H1 (cell line): ENCODE results near the gene MYL5. TPM values are rescaled to one million over a fixed set of nuclear protein-coding genes. Genes with fewer than 3 reads are reported as not detected.

Source experiments
- BRCA1 ChIP-seq: IDR thresholded peaks from 2 replicates; pipeline ENCODE4 v1.6.1; 2012; ENCODE audit warnings: low read depth, low read length, improper control_type of control experiment
- CREB1 ChIP-seq: IDR thresholded peaks from 2 replicates; pipeline ENCODE4 v1.6.1; 2012; ENCODE audit warnings: inconsistent platforms
- E2F6 ChIP-seq: IDR thresholded peaks from 2 replicates; pipeline ENCODE4 v1.6.1; 2012; ENCODE audit warnings: inconsistent platforms
- KDM4A ChIP-seq: IDR thresholded peaks from one replicate; pipeline ENCODE4 v1.7.1; 2012; ENCODE audit warnings: low read depth, mild to moderate bottlenecking, moderate library complexity, low read length, inconsistent platforms; ENCODE audit not compliant: severe bottlenecking
- NRF1 ChIP-seq: IDR thresholded peaks from 2 replicates; pipeline ENCODE4 v1.6.1; 2011; ENCODE audit warnings: mild to moderate bottlenecking, low read depth, low read length, improper control_type of control experiment
- RAD21 ChIP-seq, 2 experiments: IDR thresholded peaks in 1 of 2; conservative IDR thresholded peaks in 1 of 2; 2 replicates each; pipeline ENCODE4 v1.6.1; 2011; ENCODE audit warnings: low read depth in 2 of 2, low read length in 2 of 2, improper control_type of control experiment in 1 of 2, inconsistent platforms in 1 of 2, mild to moderate bottlenecking in 1 of 2, moderate library complexity in 1 of 2
- SIRT6 ChIP-seq: IDR thresholded peaks from one replicate; pipeline ENCODE4 v1.7.1; 2012; ENCODE audit warnings: low read length, inconsistent platforms
- TEAD4 ChIP-seq: IDR thresholded peaks from 2 replicates; pipeline ENCODE4 v1.6.1; 2012; ENCODE audit warnings: low read depth, low read length, inconsistent platforms, mixed read lengths
- polyA plus RNA-seq, 7 experiments: library from polyadenylated mRNA; depleted of rRNA in 3 of 7; stranded (reverse) in 5 of 7; unstranded in 2 of 7; fragments of >200 nt in 5 of 7; fragments of 200-250 nt in 2 of 7; gene quantifications; 1 replicate in 5 of 7; 2 replicates in 1 of 7; 4 replicates in 1 of 7; pipeline versions ENCODE4 v1.2.1 to v1.2.3, GENCODE V29; 2011 to 2013; ENCODE audit warnings: missing spikeins in 2 of 7, mixed read lengths in 2 of 7
- total RNA-seq: library from RNA; stranded (reverse); fragmentation: NEBNext Ultra II Directional; extraction: Animal tissue kit (Norgen Biotek cat#: 25700); gene quantifications from 2 replicates; pipeline ENCODE4 v1.2.1, GENCODE V29; 2021

The MYL5 gene
- total and polyA plus RNA-seq, 2 of the 8 experiments (the other 6 are each of a cell fraction or from before 2014, with no cell fraction given): 5.7 to 6.8 TPM

- TF ChIP-seq CREB1 (no peak), NRF1 (no peak), BRCA1 (no peak), E2F6 (no peak), SIRT6 (no peak), KDM4A (no peak), RAD21 (IDR thresholded peaks at IDR 0.05 in 1 of 2, conservative IDR thresholded peaks at IDR 0.05 in 1 of 2; ENCODE audit: low read depth in 2 of 2, low read length in 2 of 2) (no peak), TEAD4 (no peak)
- TF ChIP-seq, all 59 proteins: peak for 0
These were observed 37.8 kb downstream of the MYL5 start (continued) for GRCh38 chr4:712093-712492.
